Measurements from ENCODE around the gene ITGB3. TPM values are rescaled to one million over a fixed set of nuclear protein-coding genes. Genes with fewer than 3 reads are reported as not detected.
A peak's percentile ranks its signal among the peaks of the same experiment; 100 is the strongest.

ITGB3 gene
- total and polyA plus RNA-seq, 2 of the 4 experiments (the other 2 are of a cell fraction), result 9.8 to 17.6 TPM

DNA sequence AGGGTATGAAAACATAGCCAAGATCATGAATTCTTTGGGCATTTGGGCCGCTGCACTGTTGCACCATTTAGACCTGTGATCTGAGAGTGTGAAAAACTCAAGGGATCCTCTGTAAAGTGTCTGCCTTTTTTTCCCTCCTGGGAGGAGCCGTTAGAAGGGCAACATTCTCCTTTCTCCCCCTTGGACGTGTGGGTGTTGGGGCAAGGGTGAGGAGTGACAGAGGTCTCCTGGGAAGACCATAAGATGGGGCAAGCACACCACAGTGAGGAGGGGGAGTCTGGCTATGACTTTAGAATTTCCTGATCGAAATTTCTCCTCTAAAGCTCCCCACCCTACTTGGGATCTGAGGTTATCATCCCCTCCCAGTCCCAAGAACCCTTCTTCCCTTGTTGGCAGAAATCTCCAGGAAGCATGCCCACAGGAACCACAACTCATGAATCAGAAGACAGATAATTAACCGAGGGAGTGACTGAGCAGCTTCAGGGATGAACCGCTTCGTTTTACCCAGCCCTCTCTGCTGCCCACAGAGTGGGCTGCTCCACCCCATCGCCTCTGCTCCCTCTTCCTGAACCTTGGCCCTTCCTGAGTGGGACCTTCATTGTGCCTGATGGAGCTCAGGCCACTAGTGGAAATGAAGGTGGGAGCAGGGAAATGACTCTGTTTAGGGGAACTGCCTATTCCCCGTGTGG is 4.2 kb downstream of the ITGB3 start:
- H2BK5ac ChIP-seq (ENCODE audit: low read depth, low read length, poor library complexity, severe bottlenecking), result peak overlapping the region; percentile 76
- peak overlapping the region; percentile 87 for H2BK20ac ChIP-seq (ENCODE audit: low read depth, low read length)
- 0% methylated on average over 1 of the region's 9 CpGs; no CpG with 5 or more reads in 1 of the 2 experiments for WGBS, 2 experiments (ENCODE audit: extremely low coverage in 2 of 2, insufficient read length in 1 of 2)
- peak overlapping the region; percentile 74 for H3K23ac ChIP-seq (ENCODE audit: low read depth, low read length)
- peak overlapping the region; percentile 87; the same call in 2 of the 3 replicates for H2BK15ac ChIP-seq (ENCODE audit: low read depth, low read length)
- peak; percentile 41 for ATAC-seq (ENCODE audit: low read depth)
- H3K9me3 ChIP-seq (ENCODE audit: control insufficient read depth, insufficient read depth, low read length), result no peaks in the 10 kb centered on the region
- peak overlapping the region; percentile 29 to 55; a peak in 3 of 4 replicates for H4K8ac ChIP-seq (ENCODE audit: low read depth in 2 of 2, low read length in 2 of 2)
- H3K36me3 ChIP-seq (ENCODE audit: control insufficient read depth, insufficient read depth, low read length), result peaks cover 2% of the 10 kb centered on the region; the same call in 1 of the 2 replicates
- peak overlapping the region; percentile 63 for H3K18ac ChIP-seq (ENCODE audit: low read depth, low read length)
- POLR2A ChIA-PET (ENCODE audit: unreplicated experiment), result no interaction called here
- H2BK120ac ChIP-seq (ENCODE audit: low read depth, low read length), result peak overlapping the region; percentile 88
- dilution Hi-C loops (cut with HindIII; ENCODE audit: low sequenced_read_pairs, unreplicated experiment), result no loop called here
- no peaks in the 10 kb centered on the region for H4K20me1 ChIP-seq (ENCODE audit: insufficient read depth, low read length)
- peak overlapping the region; percentile 21 for H3K27ac ChIP-seq (ENCODE audit: insufficient read depth, low read length)
- H3K4me1 ChIP-seq (ENCODE audit: control insufficient read depth, insufficient read depth, low read length), result peaks cover 15% of the 10 kb centered on the region
- 0 out of 2 replicates have a peak overlapping the region, but pooled peaks have one; percentile 45 for H3K56ac ChIP-seq (ENCODE audit: extremely low read depth, insufficient read depth, low read length)
- peak overlapping the region; percentile 85 for H3K4ac ChIP-seq (ENCODE audit: low read depth, low read length)
- H3K27me3 ChIP-seq (ENCODE audit: control insufficient read depth, insufficient read depth, low read length), result no peaks in the 10 kb centered on the region
- H2AFZ ChIP-seq (replicated peaks; ENCODE audit: low read length, poor library complexity), result peak overlapping the region; percentile 81
- no TSS peak for BruUV-seq (replicated peaks)
- peak; percentile 72 for DNase-seq
- H3K4me2 ChIP-seq (ENCODE audit: low read depth, low read length), result peak overlapping the region; percentile 63
- peak overlapping the region; percentile 90 for H2AK5ac ChIP-seq (ENCODE audit: low read depth, low read length)
- CTCF ChIA-PET, result interaction anchor here (1.0 kb wide), 1 partner anchor 9 kb away, joined by 5 read pairs; no protein-coding TSS in a partner anchor
- TF ChIP-seq RAD21 (IDR thresholded peaks at IDR 0.05; ENCODE audit: low read length), result no peak
- TF ChIP-seq NFE2L2 (IDR thresholded peaks at IDR 0.05; ENCODE audit: low read depth, low read length), result peak; percentile 28; the same call in 1 of the 2 replicates
- peak; percentile 35; the same call in 1 of the 2 replicates for TF ChIP-seq FOS (IDR thresholded peaks at IDR 0.05; ENCODE audit: low read depth, low read length)
- H3K9ac ChIP-seq (ENCODE audit: low read depth, low read length), result peak overlapping the region; percentile 28; the same call in 1 of the 2 replicates
- H3K79me1 ChIP-seq (ENCODE audit: low read depth in 1 of 2, low read length in 2 of 2), result peaks cover 11 to 63% of the 10 kb centered on the region in 2 experiments; a peak in 3 of 4 replicates
- peak overlapping the region; percentile 71 for H4K91ac ChIP-seq (ENCODE audit: insufficient read depth, low read depth, low read length)
- H3K14ac ChIP-seq (replicated peaks; ENCODE audit: low read depth, low read length), result peak overlapping the region; percentile 84
- in situ Hi-C loops (cut with MboI; ENCODE audit: low sequenced_read_pairs), result no loop called here
- no peak overlapping the region for H3K4me3 ChIP-seq (ENCODE audit: insufficient read depth, low read depth, low read length)
- intact Hi-C loops (cut with micrococcal nuclease), result no loop called here
- peaks cover 4% of the 10 kb centered on the region for H3K9me1 ChIP-seq (ENCODE audit: insufficient read depth, low read length)
- peak overlapping the region; percentile 21 for H2AK9ac ChIP-seq (replicated peaks; ENCODE audit: low read depth, low read length, poor library complexity)
- H4K5ac ChIP-seq (ENCODE audit: low read depth, low read length), result peak overlapping the region; percentile 61
